SIG-M5 treated with dmso at 0.1 percent for 504 hours (cell line): ENCODE results near the gene PDXDC1.
"Not testable (repeated sequence)": the region's sequence is repeated elsewhere in the genome, so short reads cannot be mapped to it uniquely, and the experiment has no call there.

Experiments
- DNase-seq: peaks from one replicate; lab custom pipeline; 2025; ENCODE audit not compliant: unreplicated experiment; lab: John Stamatoyannopoulos, UW

The PDXDC1 gene

GRCh38 chr16:15130943-15131700 lies 156.3 kb downstream of the PDXDC1 start:
- DNase-seq = not testable (repeated sequence)

GRCh38 chr16:15132719-15133428 lies 158.0 kb downstream of the PDXDC1 start:
- not testable (repeated sequence) for DNase-seq

- DNase-seq = not testable (repeated sequence)
Observed at GRCh38 chr16:15133554-15133953, 158.7 kb downstream of the PDXDC1 start.

- DNase-seq = not testable (repeated sequence)
Observed at GRCh38 chr16:15134752-15135482, 160.1 kb downstream of the PDXDC1 start.

GRCh38 chr16:15135483-15136360 lies 160.9 kb downstream of the PDXDC1 start:
- not testable (repeated sequence) for DNase-seq

- DNase-seq = not testable (repeated sequence)
Observed at GRCh38 chr16:15137514-15137913, 162.7 kb downstream of the PDXDC1 start.

GRCh38 chr16:15140444-15141365 lies 165.9 kb downstream of the PDXDC1 start:
- DNase-seq = not testable (repeated sequence)

GRCh38 chr16:15141586-15141985 lies 166.8 kb downstream of the PDXDC1 start:
- DNase-seq = no peak

- not testable (repeated sequence) for DNase-seq
Observed at GRCh38 chr16:15142107-15142890, 167.5 kb downstream of the PDXDC1 start.

GRCh38 chr16:15142891-15143600 lies 168.2 kb downstream of the PDXDC1 start:
- not testable (repeated sequence) for DNase-seq

- DNase-seq = not testable (repeated sequence)
Observed at GRCh38 chr16:15143601-15144091, 168.8 kb downstream of the PDXDC1 start.

GRCh38 chr16:15144092-15144631 lies 169.3 kb downstream of the PDXDC1 start:
- DNase-seq = not testable (repeated sequence)

- DNase-seq = not testable (repeated sequence)
Observed at GRCh38 chr16:15144781-15145417, 170.1 kb downstream of the PDXDC1 start.

GRCh38 chr16:15145418-15146263 lies 170.8 kb downstream of the PDXDC1 start:
- DNase-seq = not testable (repeated sequence)

GRCh38 chr16:15146264-15146662 lies 171.4 kb downstream of the PDXDC1 start:
- DNase-seq = not testable (repeated sequence)

GRCh38 chr16:15148831-15149230 lies 174.0 kb downstream of the PDXDC1 start:
- DNase-seq = not testable (repeated sequence)
